GM12873 (cell line): ENCODE data around the gene TRERF1.

ENCODE experiments used
- TF ChIP-seq, protein P1 (sequence below): IDR thresholded peaks from 2 replicates; pipeline ENCODE4 v1.5.1; 2012; ENCODE audit warnings: low read depth, mild to moderate bottlenecking, moderate library complexity, low read length, control low read depth; ENCODE audit not compliant: insufficient read depth; ENCODE audit errors: missing control alignments

The TRERF1 gene

DNA sequence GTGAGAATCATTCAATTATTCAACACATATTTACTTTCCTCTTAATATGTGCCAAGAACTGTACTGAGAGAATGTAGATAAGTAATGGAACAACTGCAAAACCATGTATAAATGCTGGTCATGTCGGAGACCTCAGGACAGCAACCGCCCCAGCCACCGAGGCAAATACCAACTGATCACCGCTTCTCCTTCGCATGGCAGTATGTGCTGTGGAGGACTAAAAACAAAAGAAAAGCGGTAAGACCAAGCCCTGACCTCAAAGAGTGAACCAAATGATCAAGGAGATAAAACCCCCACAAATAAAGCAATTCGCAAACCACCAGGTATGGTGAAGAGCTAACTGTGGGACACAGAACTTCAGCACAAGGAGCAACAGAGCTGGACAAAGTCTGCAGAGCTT lies 104.3 kb downstream of the TRERF1 start:
- TF ChIP-seq, protein P1, sequence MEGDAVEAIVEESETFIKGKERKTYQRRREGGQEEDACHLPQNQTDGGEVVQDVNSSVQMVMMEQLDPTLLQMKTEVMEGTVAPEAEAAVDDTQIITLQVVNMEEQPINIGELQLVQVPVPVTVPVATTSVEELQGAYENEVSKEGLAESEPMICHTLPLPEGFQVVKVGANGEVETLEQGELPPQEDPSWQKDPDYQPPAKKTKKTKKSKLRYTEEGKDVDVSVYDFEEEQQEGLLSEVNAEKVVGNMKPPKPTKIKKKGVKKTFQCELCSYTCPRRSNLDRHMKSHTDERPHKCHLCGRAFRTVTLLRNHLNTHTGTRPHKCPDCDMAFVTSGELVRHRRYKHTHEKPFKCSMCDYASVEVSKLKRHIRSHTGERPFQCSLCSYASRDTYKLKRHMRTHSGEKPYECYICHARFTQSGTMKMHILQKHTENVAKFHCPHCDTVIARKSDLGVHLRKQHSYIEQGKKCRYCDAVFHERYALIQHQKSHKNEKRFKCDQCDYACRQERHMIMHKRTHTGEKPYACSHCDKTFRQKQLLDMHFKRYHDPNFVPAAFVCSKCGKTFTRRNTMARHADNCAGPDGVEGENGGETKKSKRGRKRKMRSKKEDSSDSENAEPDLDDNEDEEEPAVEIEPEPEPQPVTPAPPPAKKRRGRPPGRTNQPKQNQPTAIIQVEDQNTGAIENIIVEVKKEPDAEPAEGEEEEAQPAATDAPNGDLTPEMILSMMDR = no peak

DNA sequence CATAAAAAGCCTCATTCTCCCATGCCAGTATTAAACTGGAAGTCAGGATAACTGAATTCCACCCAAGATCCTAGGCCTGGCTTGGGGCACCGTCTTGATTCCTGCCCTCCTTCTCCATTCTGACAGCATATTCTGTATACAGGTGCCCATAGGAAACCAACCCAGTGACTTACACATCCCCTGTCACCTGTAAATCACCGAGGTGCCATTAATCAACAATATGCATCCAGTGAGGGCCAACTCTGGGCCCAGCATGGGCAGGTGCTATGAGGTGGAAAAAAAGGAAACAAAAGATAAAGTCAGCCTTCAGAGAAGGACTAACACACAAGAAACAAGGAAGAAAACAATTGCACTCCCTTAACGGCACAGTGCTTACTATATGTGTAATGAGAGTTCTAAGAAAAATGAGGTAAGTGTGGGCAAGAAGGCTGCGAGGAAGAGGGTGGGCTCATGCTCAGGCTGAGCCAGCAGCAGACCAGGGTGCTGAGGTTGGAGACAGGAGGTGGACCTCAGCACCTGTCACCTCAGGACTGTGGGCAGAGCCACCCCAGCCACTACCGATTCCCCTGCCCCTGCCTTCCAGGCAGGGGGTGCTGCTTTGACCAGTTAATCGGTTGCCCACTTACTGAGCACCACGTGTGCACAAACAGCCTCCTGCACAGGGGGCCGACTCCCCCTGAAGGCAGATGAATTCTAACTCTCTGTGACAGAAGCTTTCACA lies 105.9 kb downstream of the TRERF1 start:
- TF ChIP-seq, protein P1 = no peak

DNA sequence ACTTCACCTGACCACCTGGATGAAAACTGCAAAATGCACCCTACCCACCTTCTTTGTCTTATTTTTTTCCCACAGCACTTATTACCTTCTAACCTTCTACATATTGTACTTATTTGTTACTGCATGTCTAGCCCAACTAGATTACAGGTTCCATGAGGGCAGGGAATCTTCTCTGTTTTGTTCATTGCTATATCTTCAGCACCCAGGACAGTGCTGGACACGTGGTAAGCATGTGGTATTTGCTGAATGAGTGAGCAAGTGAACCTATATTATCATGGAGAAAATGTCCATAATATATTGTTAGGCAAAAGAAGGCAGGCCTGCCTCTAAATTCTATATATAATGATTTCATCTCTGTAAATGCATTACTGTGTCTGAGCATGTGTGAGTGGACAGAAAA lies 107.0 kb downstream of the TRERF1 start:
- TF ChIP-seq, protein P1 = no peak

DNA sequence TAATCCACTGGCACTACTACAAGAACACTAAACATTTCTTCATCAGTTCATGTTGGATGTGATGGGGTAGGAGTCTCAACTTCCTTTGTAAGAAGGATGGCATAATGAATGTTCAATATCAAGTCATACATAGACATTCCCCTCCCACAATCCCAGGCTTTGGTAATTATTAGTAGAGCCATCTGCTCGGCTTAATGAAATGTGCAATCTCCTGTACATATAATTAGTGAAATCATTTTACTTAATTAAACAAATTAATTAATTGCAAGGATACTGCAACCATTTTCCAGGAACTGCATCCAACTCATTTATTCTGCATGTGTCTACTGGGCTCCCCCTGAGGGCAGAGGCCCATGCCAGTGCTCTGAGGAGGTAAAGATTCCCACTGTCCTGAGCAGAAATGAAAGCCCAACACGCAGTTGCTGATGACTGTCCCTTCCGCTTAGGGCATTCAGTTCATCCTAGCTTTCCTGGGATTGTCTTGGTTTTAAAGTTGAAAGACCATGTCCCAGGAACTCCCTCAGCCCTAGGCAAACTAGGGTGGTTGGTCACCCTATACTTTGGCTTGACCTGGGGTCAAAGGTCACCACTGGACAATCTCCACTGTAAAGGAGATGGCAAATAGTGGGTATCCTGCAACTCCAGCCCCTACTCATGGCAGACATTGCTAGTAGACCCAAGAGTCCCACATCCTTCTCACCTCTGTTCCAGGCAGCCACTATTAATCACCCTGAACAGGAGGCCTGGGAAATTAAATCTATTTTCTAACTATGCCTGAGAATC lies 109.8 kb downstream of the TRERF1 start:
- TF ChIP-seq, protein P1 = no peak

DNA sequence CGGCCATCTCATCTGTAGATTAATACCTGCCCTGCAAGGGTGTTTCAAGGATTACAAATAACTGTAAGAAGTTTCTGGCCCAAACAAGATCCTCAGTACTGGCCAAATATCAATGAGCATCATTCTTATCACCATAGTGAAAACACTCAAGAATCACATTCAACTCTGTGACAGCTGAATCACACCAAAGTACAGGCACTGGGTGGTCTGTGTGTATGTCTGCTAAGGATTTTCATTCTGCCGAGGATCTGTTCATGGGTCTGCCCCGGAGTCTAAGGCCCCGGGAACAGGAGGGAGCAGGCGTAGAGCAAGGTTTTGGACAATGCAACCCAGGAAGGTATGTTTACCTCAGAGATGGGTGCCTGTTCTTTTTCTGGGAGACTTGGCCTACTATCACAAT lies 110.5 kb downstream of the TRERF1 start:
- TF ChIP-seq, protein P1 = no peak

DNA sequence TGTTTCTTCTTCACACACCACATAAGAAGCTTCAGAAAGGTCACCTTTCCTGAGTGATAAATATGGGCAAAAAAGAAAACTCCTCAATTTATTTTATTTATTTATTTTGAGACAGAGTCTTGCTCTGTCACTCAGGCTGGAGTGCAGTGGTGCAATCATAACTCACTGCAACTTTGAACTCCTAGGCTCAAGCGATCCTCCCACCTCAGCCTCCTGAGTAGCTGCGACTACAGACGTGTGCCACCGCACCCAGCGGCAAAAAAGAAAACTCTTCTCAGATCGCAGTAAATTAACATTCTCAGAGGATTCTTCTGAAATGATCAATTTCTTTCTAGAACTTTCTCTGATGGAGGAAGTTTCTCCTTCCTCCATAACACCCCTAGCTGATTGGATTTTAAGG lies 111.2 kb downstream of the TRERF1 start:
- TF ChIP-seq, protein P1 = no peak

DNA sequence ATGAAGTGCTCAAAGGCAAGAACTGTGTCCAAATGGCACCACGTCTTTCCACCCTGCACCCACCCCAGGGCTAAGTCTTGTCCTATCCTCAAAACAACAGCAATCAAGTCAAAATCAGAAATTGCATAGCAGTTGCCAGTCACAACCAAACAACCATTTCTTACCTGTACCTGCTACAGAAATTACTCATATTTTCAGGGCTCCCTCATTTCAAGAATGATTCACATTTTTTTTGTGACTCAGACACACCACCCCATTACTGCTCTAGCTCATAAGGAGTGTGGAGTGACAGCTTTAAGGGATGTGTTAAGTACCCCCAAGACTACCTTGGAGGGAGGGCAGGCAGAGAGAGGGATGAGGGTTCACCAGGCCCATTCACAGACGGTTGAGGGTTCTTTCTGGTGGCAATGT lies 111.7 kb downstream of the TRERF1 start:
- TF ChIP-seq, protein P1 = no peak
